ENCODE results near the gene UPK2.

- no peak for TF ChIP-seq CTCF (IDR thresholded peaks at IDR 0.05)
- peak in 1 of 2 donors; percentile 24 for TF ChIP-seq POLR2A (IDR thresholded peaks at IDR 0.05)
Measured at GRCh38 chr11:118917481-118918127, 38.5 kb upstream of the UPK2 start.

All from uterus (tissue), 2 donors.